GM12878 (cell line): Measurements from ENCODE around the gene TUBAL3. TPM values are rescaled to one million over a fixed set of nuclear protein-coding genes. Genes with fewer than 3 reads are reported as not detected.

Experiments used
- ATAC-seq: fragments of 200-7000 bp; cut with Tn5 transposase; 3 replicates; pipeline ENCODE4 v1.9.1; 2020; ENCODE audit warnings: mild to moderate bottlenecking, moderate library complexity
- BruUV-seq: library from RNA; stranded (reverse); fragments of 400-500 nt; replicated peaks from 2 replicates; lab custom pipeline; 2021; lab: Mats Ljungman, UMichigan
- CTCF ChIA-PET: fragments of 300-600 bp; sonication (Branson Sonifier 250); formaldehyde crosslinking; extraction: SDS; loops from one replicate; lab custom pipeline; 2021; ENCODE audit warnings: inconsistent platforms; lab: Yijun Ruan, JAX
- POLR2A ChIA-PET: fragments of 350-600 bp; formaldehyde crosslinking; extraction: SDS; loops from one replicate; lab custom pipeline; 2021; ENCODE audit warnings: inconsistent platforms; lab: Charles Lee
- RAD21 ChIA-PET: fragments of 300-600 bp; sonication (Branson Sonifier 250); formaldehyde crosslinking; loops from one replicate; lab custom pipeline; 2023; ENCODE audit warnings: antibody characterized with exemption; ENCODE audit not compliant: unreplicated experiment; lab: Charles Lee
- SMC1A ChIA-PET: fragments of 300-600 bp; sonication (Branson Sonifier 250); formaldehyde crosslinking; loops from one replicate; lab custom pipeline; 2023; ENCODE audit not compliant: unreplicated experiment, uncharacterized antibody; lab: Charles Lee
- DNase-seq: peaks from one replicate; pipeline ENCODE4 v3.0.0-alpha.2; 2011; ENCODE audit warnings: low read depth, low spot score
- FAIRE-seq: peaks from 3 replicates; lab custom pipeline; 2011; peaks lifted over from hg19 to GRCh38; lab: Jason Lieb, UNC
- H2AFZ ChIP-seq: 2 replicates; pipeline ENCODE4 v1.6.0; 2011; ENCODE audit warnings: low read depth, low read length, control low read depth; ENCODE audit not compliant: control insufficient read depth
- H3K27ac ChIP-seq: 2 replicates; pipeline ENCODE4 v1.5.1; 2011; ENCODE audit warnings: control low read depth; ENCODE audit not compliant: control insufficient read depth, insufficient read depth
- H3K27me3 ChIP-seq, 2 experiments: replicated peaks in 1 of 2; 2 replicates each; pipeline versions ENCODE4 v1.6.0 to v1.6.1; 2011; ENCODE audit warnings: low read length in 1 of 2; ENCODE audit not compliant: control insufficient read depth in 2 of 2, insufficient read depth in 2 of 2
- H3K36me3 ChIP-seq, 2 experiments: 2 replicates each; pipeline ENCODE4 v1.5.1; 2011; ENCODE audit warnings: low read length in 1 of 2; ENCODE audit not compliant: control insufficient read depth in 2 of 2, insufficient read depth in 2 of 2
- H3K4me1 ChIP-seq: 2 replicates; pipeline ENCODE4 v1.6.1; 2011; ENCODE audit warnings: mild to moderate bottlenecking, low read length, moderate library complexity, mixed read lengths; ENCODE audit not compliant: control insufficient read depth, insufficient read depth
- H3K4me2 ChIP-seq: 2 replicates; pipeline ENCODE4 v1.6.0; 2011; ENCODE audit warnings: control low read depth; ENCODE audit not compliant: control insufficient read depth, insufficient read depth
- H3K4me3 ChIP-seq: fragments of 200-600 bp; sonication (generic); 2 replicates; pipeline ENCODE4 v1.5.1; 2016
- H3K79me2 ChIP-seq: 2 replicates; pipeline ENCODE4 v1.6.0; 2011; ENCODE audit warnings: low read length; ENCODE audit not compliant: control insufficient read depth, insufficient read depth
- H3K9ac ChIP-seq: 2 replicates; pipeline ENCODE4 v1.8.0; 2011; ENCODE audit warnings: low read length, control low read depth, mixed read lengths; ENCODE audit not compliant: control insufficient read depth, insufficient read depth
- H3K9me3 ChIP-seq: replicated peaks from 3 replicates; pipeline ENCODE4 v1.5.1; 2011; ENCODE audit warnings: mild to moderate bottlenecking, low read length; ENCODE audit not compliant: control insufficient read depth, insufficient read depth
- H4K20me1 ChIP-seq: 2 replicates; pipeline ENCODE4 v1.6.0; 2011; ENCODE audit not compliant: control insufficient read depth, insufficient read depth
- FOXK2 ChIP-seq: fragments of 450-650 bp; IDR thresholded peaks from 2 replicates; pipeline ENCODE4 v1.6.1; 2017; ENCODE audit warnings: mild to moderate bottlenecking, moderate library complexity
- MEF2A ChIP-seq: IDR thresholded peaks from 2 replicates; pipeline ENCODE4 v1.6.1; 2011; ENCODE audit warnings: low read depth, mild to moderate bottlenecking, low read length, moderate library complexity; ENCODE audit not compliant: insufficient read depth
- POLR2AphosphoS2 ChIP-seq: IDR thresholded peaks from 2 replicates; pipeline ENCODE4 v1.6.1; 2011; ENCODE audit warnings: low read depth, mild to moderate bottlenecking, low read length, improper control_type of control experiment, moderate library complexity
- SIX5 ChIP-seq: IDR thresholded peaks from 2 replicates; pipeline ENCODE4 v1.6.1; 2011; ENCODE audit warnings: mild to moderate bottlenecking, low read depth, low read length, moderate library complexity; ENCODE audit not compliant: severe bottlenecking
- SKIL ChIP-seq: fragments of 450-650 bp; IDR thresholded peaks from 2 replicates; pipeline ENCODE4 v1.6.1; 2017; ENCODE audit warnings: mild to moderate bottlenecking, low read depth, inconsistent platforms; ENCODE audit not compliant: poor library complexity, severe bottlenecking
- ZNF592 ChIP-seq: fragments of 450-650 bp; IDR thresholded peaks from 2 replicates; pipeline ENCODE4 v1.6.1; 2017; ENCODE audit warnings: mild to moderate bottlenecking, moderate library complexity
- WGBS: methylation state at CpG from one replicate; pipeline ENCODE4 v1.1.6; 2016; ENCODE audit warnings: low lambda C conversion rate; ENCODE audit not compliant: insufficient replicate concordance, insufficient coverage; ENCODE audit errors: missing lambda C conversion rate; 5-methylcytosine and 5-hydroxymethylcytosine counted together
- in situ Hi-C: fragments of 300-500 bp; cut with MboI; formaldehyde crosslinking; loops from 9 replicates; pipeline ENCODE4 v1.14.3; 2018; ENCODE audit warnings: mixed read lengths
- intact Hi-C: fragments of 100-400 bp; cut with micrococcal nuclease; formaldehyde crosslinking; loops from one replicate; pipeline ENCODE4 v1.14.2; 2022; ENCODE audit not compliant: unreplicated experiment
- polyA plus RNA-seq, 11 experiments: library from polyadenylated mRNA; depleted of rRNA in 4 of 11; unstranded in 6 of 11; stranded (reverse) in 5 of 11; fragments of >200 nt; fragmentation: Nextera tagmentation in 4 of 11; fragmentation: Illumina TruSeq in 1 of 11; extraction: Ambion mirVana in 4 of 11; extraction: Trizol in 1 of 11; gene quantifications; 1 replicate in 1 of 11; 2 replicates in 10 of 11; pipeline versions ENCODE4 v1.2.1 to v1.2.3, GENCODE V29; 2011 to 2016; ENCODE audit warnings: inconsistent platforms in 2 of 11, missing spikeins in 2 of 11, low read depth in 1 of 11
- total RNA-seq, 4 experiments: library from RNA; depleted of rRNA in 3 of 4; stranded (reverse); fragments of >200 nt in 3 of 4; fragmentation: Illumina TruSeq in 1 of 4; extraction: Trizol in 1 of 4; gene quantifications; 2 replicates each; pipeline versions ENCODE4 v1.2.1 to v1.2.3, GENCODE V29; 2013 to 2021

Gene TUBAL3
- total and polyA plus RNA-seq, 10 of the 15 experiments (the other 5 are each of a cell fraction or from before 2014, with no cell fraction given) = 0.03 to 0.06 TPM; not detected in 8

GRCh38 chr10:5453749-5454489, 49.3 kb upstream of the TUBAL3 start:
- DNase-seq (no peak), FAIRE-seq (peak; percentile 44), ATAC-seq (no peak)
- no peaks in the 10 kb centered on the region for H3K4me1 ChIP-seq
- no peak overlapping the region for H2AFZ ChIP-seq
- BruUV-seq = no TSS peak
- H3K4me3 ChIP-seq = no peak overlapping the region
- H4K20me1 ChIP-seq = no peaks in the 10 kb centered on the region
- peaks cover 5 to 18% of the 10 kb centered on the region in 2 experiments for H3K36me3 ChIP-seq
- SMC1A ChIA-PET = interaction anchor here (1.0 to 1.6 kb wide), 3 partner anchors 11 to 604 kb away, joined by 3 to 5 read pairs (median 4); no protein-coding TSS in a partner anchor
- no peak overlapping the region for H3K9ac ChIP-seq
- no peaks in the 10 kb centered on the region for H3K27me3 ChIP-seq
- H3K9me3 ChIP-seq = no peaks in the 10 kb centered on the region
- in situ Hi-C loops = no loop called here
- no peak overlapping the region for H3K27ac ChIP-seq
- POLR2A ChIA-PET = no interaction called here
- RAD21 ChIA-PET = interaction anchor here (1.1 kb wide), 1 partner anchor 11 kb away, joined by 3 read pairs; no protein-coding TSS in a partner anchor
- WGBS = 87% methylated on average over 13 of the region's 13 CpGs
- no peaks in the 10 kb centered on the region for H3K79me2 ChIP-seq
- intact Hi-C loops = no loop called here
- H3K4me2 ChIP-seq = no peak overlapping the region
- TF ChIP-seq POLR2AphosphoS2 (no peak), MEF2A (no peak), ZNF592 (no peak), SIX5 (no peak), SKIL (no peak), FOXK2 (no peak)
- CTCF ChIA-PET = interaction anchor here (1.5 to 3.0 kb wide), 4 partner anchors 11 to 169 kb away, joined by 3 to 13 read pairs (median 7); no protein-coding TSS in a partner anchor
